GM18507 (cell line): ENCODE measurements around the gene JCHAIN.
"Not testable (repeated sequence)": the region's sequence is repeated elsewhere in the genome, so short reads cannot be mapped to it uniquely, and the experiment has no call there.

Source experiments
- DNase-seq: peaks from one replicate; pipeline ENCODE4 v3.0.0; 2011; ENCODE audit warnings: low read depth; ENCODE audit not compliant: insufficient read length; ENCODE audit errors: extremely low spot score
- FAIRE-seq: peaks from 2 replicates; lab custom pipeline; 2011; peaks lifted over from hg19 to GRCh38; lab: Jason Lieb, UNC

Gene JCHAIN

GRCh38 chr4:70666369-70666768 lies at the start of gene JCHAIN:
Gene JCHAIN, minus strand, starts transcription at chr4:70666508. Its CDS starts 18 bp downstream, at chr4:70666490.
- FAIRE-seq (peak; percentile 75), DNase-seq (no peak)

GRCh38 chr4:70715097-70715496 lies 48.8 kb upstream of the JCHAIN start:
- no peak for DNase-seq
- no peak for FAIRE-seq

GRCh38 chr4:70714079-70714887 lies 48.0 kb upstream of the JCHAIN start:
- no peak for FAIRE-seq
- DNase-seq = no peak

- FAIRE-seq = peak; percentile 85
- DNase-seq = no peak
Measured at GRCh38 chr4:70713453-70714078, 47.3 kb upstream of the JCHAIN start.

GRCh38 chr4:70712604-70713452 lies 46.5 kb upstream of the JCHAIN start:
- no peak for FAIRE-seq
- no peak for DNase-seq

- no peak for DNase-seq
- FAIRE-seq = peak; percentile 29
Measured at GRCh38 chr4:70712150-70712549, 45.8 kb upstream of the JCHAIN start.

GRCh38 chr4:70711599-70711998 lies 45.3 kb upstream of the JCHAIN start:
- FAIRE-seq (no peak), DNase-seq (no peak)

- FAIRE-seq = no peak
- no peak for DNase-seq
Measured at GRCh38 chr4:70709611-70710205, 43.4 kb upstream of the JCHAIN start.

- no peak for FAIRE-seq
- DNase-seq = no peak
Measured at GRCh38 chr4:70706516-70706915, 40.2 kb upstream of the JCHAIN start.

- FAIRE-seq (no peak), DNase-seq (no peak)
Measured at GRCh38 chr4:70706044-70706461, 39.7 kb upstream of the JCHAIN start.

GRCh38 chr4:70705183-70706043 lies 39.1 kb upstream of the JCHAIN start:
- peak; percentile 67 for FAIRE-seq
- peak; percentile 56 for DNase-seq

- FAIRE-seq (no peak), DNase-seq (no peak)
Measured at GRCh38 chr4:70704931-70705182, 38.5 kb upstream of the JCHAIN start.

GRCh38 chr4:70704215-70704930 lies 38.1 kb upstream of the JCHAIN start:
- peak; percentile 56 for FAIRE-seq
- DNase-seq = peak; percentile 53

- FAIRE-seq (peak; percentile 75), DNase-seq (no peak)
Measured at GRCh38 chr4:70703619-70704214, 37.4 kb upstream of the JCHAIN start.

GRCh38 chr4:70702592-70702991 lies 36.3 kb upstream of the JCHAIN start:
- not testable (repeated sequence) for FAIRE-seq

GRCh38 chr4:70701271-70701670 lies 35.0 kb upstream of the JCHAIN start:
- DNase-seq = no peak

More at GRCh38 chr4:70702592-70702991, 36.3 kb upstream of the JCHAIN start:
- DNase-seq = not testable (repeated sequence)

GRCh38 chr4:70700712-70701111 lies 34.4 kb upstream of the JCHAIN start:
- no peak for DNase-seq
- no peak for FAIRE-seq

More at GRCh38 chr4:70701271-70701670, 35.0 kb upstream of the JCHAIN start:
- no peak for FAIRE-seq

GRCh38 chr4:70698435-70698834 lies 32.1 kb upstream of the JCHAIN start:
- not testable (repeated sequence) for FAIRE-seq

More at GRCh38 chr4:70698435-70698834, 32.1 kb upstream of the JCHAIN start:
- DNase-seq = not testable (repeated sequence)
